Sigmoid colon (tissue), 7 donors: ENCODE data around the gene SLC26A9. TPM values are rescaled to one million over a fixed set of nuclear protein-coding genes. Genes with fewer than 3 reads are reported as not detected.

ENCODE experiments used
- DNase-seq: peaks from one replicate; pipeline ENCODE4 v3.0.0-alpha.2; 2019
- H3K27ac ChIP-seq, 4 donors: fragments of 200-600 bp; sonication (generic); one replicate each; pipeline ENCODE4 v1.5.1; 2016 to 2019; ENCODE audit warnings: mild to moderate bottlenecking in 1 of 4
- H3K27me3 ChIP-seq, 3 donors: fragments of 200-600 bp; sonication (generic); one replicate each; pipeline ENCODE4 v1.5.1; 2019; ENCODE audit warnings: mild to moderate bottlenecking in 1 of 3
- H3K36me3 ChIP-seq, 4 donors: fragments of 200-600 bp; sonication (generic); one replicate each; pipeline ENCODE4 v1.5.1; 2016 to 2019
- H3K4me1 ChIP-seq, 4 donors: fragments of 200-600 bp; sonication (generic); one replicate each; pipeline ENCODE4 v1.5.1; 2017 to 2019
- H3K4me3 ChIP-seq, 4 donors: fragments of 200-600 bp; sonication (generic); one replicate each; pipeline ENCODE4 v1.5.1; 2017 to 2019; ENCODE audit warnings: mild to moderate bottlenecking in 2 of 4, moderate library complexity in 1 of 4
- H3K9me3 ChIP-seq, 4 donors: fragments of 200-600 bp in 3 of 4; sonication (generic) in 3 of 4; one replicate each; pipeline versions ENCODE4 v1.5.1 to v1.6.1; 2013 to 2019
- EP300 ChIP-seq, 4 donors: sonication (generic); formaldehyde crosslinking; IDR thresholded peaks; one replicate each; pipeline ENCODE4 v1.6.1; 2017; ENCODE audit warnings: antibody characterized with exemption in 4 of 4
- POLR2A ChIP-seq, 2 donors: fragments of 450-650 bp; IDR thresholded peaks; one replicate each; pipeline ENCODE4 v1.6.1; 2016; ENCODE audit warnings: antibody characterized with exemption in 2 of 2, mild to moderate bottlenecking in 2 of 2, moderate library complexity in 2 of 2
- POLR2AphosphoS5 ChIP-seq, 4 donors: sonication (generic); formaldehyde crosslinking; IDR thresholded peaks; one replicate each; pipeline ENCODE4 v1.6.1; 2017; ENCODE audit warnings: antibody characterized with exemption in 4 of 4
- WGBS, 2 donors: extraction: QIAGEN DNeasy Blood & Tissue Kit; methylation state at CpG; one replicate each; pipeline ENCODE4 v1.1.7; 2013; 5-methylcytosine and 5-hydroxymethylcytosine counted together
- intact Hi-C: fragments of 100-400 bp; cut with DNase I; formaldehyde crosslinking; loops from one replicate; pipeline ENCODE4 v1.15.1; 2023
- polyA plus RNA-seq, 3 donors: library from polyadenylated mRNA; stranded (reverse); fragments of 200-250 nt; gene quantifications; one replicate each; pipeline ENCODE4 v1.2.3, GENCODE V29; 2013
- total RNA-seq, 4 donors: library from RNA; depleted of rRNA; stranded (reverse); fragments of >200 nt; gene quantifications; one replicate each; pipeline ENCODE4 v1.1.0, GENCODE V29; 2016
- TF ChIP-seq, protein P1 (sequence below), 4 experiments: fragments of 450-650 bp in 3 of 4; fragments of 200-600 bp in 1 of 4; IDR thresholded peaks; one replicate each; pipeline ENCODE4 v1.5.1; 2016 to 2019; ENCODE audit warnings: antibody characterized with exemption in 4 of 4, mild to moderate bottlenecking in 3 of 4, moderate library complexity in 2 of 4
- donor health status: healthy with polysubstance abuse.
- donor health status: Bipolar disorder and iron deficiency.
- donor health status: healthy.

SLC26A9 gene
- total and polyA plus RNA-seq, 7 donors, result 0.60 TPM; not detected in 6

DNA sequence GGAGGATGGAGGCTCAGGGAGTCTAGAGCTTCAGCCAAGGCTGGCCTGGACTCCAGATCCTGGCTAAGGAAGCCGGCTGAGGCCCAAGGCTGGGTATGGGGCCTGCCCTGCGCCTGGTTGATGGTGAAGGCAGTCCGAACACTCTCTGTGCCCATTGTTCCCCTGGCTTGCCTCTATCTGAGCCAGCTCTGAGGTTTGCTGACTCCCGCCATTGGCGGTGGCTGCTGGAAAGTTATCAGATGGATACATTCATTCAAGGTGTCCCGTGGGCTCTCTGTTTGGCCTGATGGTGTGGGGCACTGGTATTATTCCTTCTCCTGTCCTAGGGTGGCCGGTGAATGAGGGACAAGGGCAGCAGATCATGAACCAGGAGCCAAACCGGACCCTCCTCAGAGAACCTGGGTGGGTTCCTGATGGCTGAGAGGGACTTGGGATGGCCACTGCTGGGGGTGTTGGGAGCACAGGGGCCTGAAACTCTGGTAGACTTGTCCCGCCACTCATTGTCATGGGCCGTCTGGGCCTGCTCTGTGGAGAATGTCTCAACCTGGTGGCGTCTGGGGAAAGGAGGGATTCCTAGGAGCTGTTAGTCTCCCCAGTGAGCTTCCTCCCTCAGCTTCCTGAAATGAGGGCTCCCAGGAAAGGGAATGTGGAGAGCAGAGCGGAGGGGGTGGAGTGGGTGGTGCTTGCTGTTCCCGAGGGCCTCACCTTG is 22.2 kb downstream of the SLC26A9 start:
- 76 to 82% methylated on average over 13 of the region's 13 CpGs for WGBS, 2 donors
- intact Hi-C loops, result no loop called here
- peak; percentile 35 for DNase-seq
- Histone ChIP-seq H3K36me3 (no peaks in the 10 kb centered on the region), H3K27me3 (no peaks in the 10 kb centered on the region), H3K4me3 (no peak overlapping the region), H3K9me3 (no peaks in the 10 kb centered on the region), H3K27ac (no peak overlapping the region), H3K4me1 (no peaks in the 10 kb centered on the region)
- TF ChIP-seq POLR2A (IDR thresholded peaks at IDR 0.05), result no peak
- TF ChIP-seq, protein P1, sequence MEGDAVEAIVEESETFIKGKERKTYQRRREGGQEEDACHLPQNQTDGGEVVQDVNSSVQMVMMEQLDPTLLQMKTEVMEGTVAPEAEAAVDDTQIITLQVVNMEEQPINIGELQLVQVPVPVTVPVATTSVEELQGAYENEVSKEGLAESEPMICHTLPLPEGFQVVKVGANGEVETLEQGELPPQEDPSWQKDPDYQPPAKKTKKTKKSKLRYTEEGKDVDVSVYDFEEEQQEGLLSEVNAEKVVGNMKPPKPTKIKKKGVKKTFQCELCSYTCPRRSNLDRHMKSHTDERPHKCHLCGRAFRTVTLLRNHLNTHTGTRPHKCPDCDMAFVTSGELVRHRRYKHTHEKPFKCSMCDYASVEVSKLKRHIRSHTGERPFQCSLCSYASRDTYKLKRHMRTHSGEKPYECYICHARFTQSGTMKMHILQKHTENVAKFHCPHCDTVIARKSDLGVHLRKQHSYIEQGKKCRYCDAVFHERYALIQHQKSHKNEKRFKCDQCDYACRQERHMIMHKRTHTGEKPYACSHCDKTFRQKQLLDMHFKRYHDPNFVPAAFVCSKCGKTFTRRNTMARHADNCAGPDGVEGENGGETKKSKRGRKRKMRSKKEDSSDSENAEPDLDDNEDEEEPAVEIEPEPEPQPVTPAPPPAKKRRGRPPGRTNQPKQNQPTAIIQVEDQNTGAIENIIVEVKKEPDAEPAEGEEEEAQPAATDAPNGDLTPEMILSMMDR (IDR thresholded peaks at IDR 0.05), result no peak
- no peak for TF ChIP-seq EP300 (IDR thresholded peaks at IDR 0.05)
- no peak for TF ChIP-seq POLR2AphosphoS5 (IDR thresholded peaks at IDR 0.05)

- DNase-seq, result peak; percentile 48
- Histone ChIP-seq H3K4me1 (no peaks in the 10 kb centered on the region), H3K9me3 (no peaks in the 10 kb centered on the region), H3K27ac (no peak overlapping the region), H3K36me3 (no peaks in the 10 kb centered on the region), H3K4me3 (no peak overlapping the region), H3K27me3 (no peaks in the 10 kb centered on the region)
- 58 to 67% methylated on average over 7 of the region's 7 CpGs for WGBS, 2 donors
- TF ChIP-seq POLR2A (IDR thresholded peaks at IDR 0.05) (no peak), EP300 (IDR thresholded peaks at IDR 0.05) (no peak), POLR2AphosphoS5 (IDR thresholded peaks at IDR 0.05) (no peak)
- TF ChIP-seq, protein P1 (IDR thresholded peaks at IDR 0.05), result no peak
- intact Hi-C loops, result no loop called here
Observed at GRCh38 chr1:205920159-205920558, 23.1 kb downstream of the SLC26A9 start.

GRCh38 chr1:205918955-205919746 is 24.1 kb downstream of the SLC26A9 start:
- Histone ChIP-seq H3K4me3 (no peak overlapping the region), H3K4me1 (peaks cover 0 to 4% (median 0%) of the 10 kb centered on the region in 4 donors), H3K36me3 (no peaks in the 10 kb centered on the region), H3K27me3 (no peaks in the 10 kb centered on the region), H3K27ac (no peak overlapping the region), H3K9me3 (no peaks in the 10 kb centered on the region)
- intact Hi-C loops, result loop anchor here (1.0 to 5.0 kb wide), 3 partner anchors 58 to 187 kb away; no protein-coding TSS in a partner anchor
- WGBS, 2 donors, result 50 to 57% methylated on average over 8 of the region's 8 CpGs
- peak; percentile 82 for DNase-seq
- TF ChIP-seq POLR2AphosphoS5 (IDR thresholded peaks at IDR 0.05), result no peak
- TF ChIP-seq EP300 (IDR thresholded peaks at IDR 0.05), result no peak
- TF ChIP-seq POLR2A (IDR thresholded peaks at IDR 0.05), result no peak
- TF ChIP-seq, protein P1 (IDR thresholded peaks at IDR 0.05), result peak; percentile 66 to 94 (median 83)

GRCh38 chr1:205917466-205918238 is 25.6 kb downstream of the SLC26A9 start:
- no peaks in the 10 kb centered on the region for H3K9me3 ChIP-seq
- no peaks in the 10 kb centered on the region for H3K36me3 ChIP-seq
- no peak overlapping the region for H3K4me3 ChIP-seq
- peak; percentile 11 for DNase-seq
- H3K27ac ChIP-seq, result no peak overlapping the region
- no peaks in the 10 kb centered on the region for H3K27me3 ChIP-seq
- TF ChIP-seq, protein P1 (IDR thresholded peaks at IDR 0.05), result no peak
- no peak for TF ChIP-seq POLR2AphosphoS5 (IDR thresholded peaks at IDR 0.05)
- TF ChIP-seq POLR2A (IDR thresholded peaks at IDR 0.05), result no peak
- TF ChIP-seq EP300 (IDR thresholded peaks at IDR 0.05), result no peak
- intact Hi-C loops, result loop anchor here (5.0 kb wide), 1 partner anchor 125 kb away; no protein-coding TSS in a partner anchor
- H3K4me1 ChIP-seq, result peaks cover 0 to 14% (median 8%) of the 10 kb centered on the region in 4 donors
- WGBS, 2 donors, result 64 to 74% methylated on average over 8 of the region's 8 CpGs
